Upper lobe of left lung (tissue), 4 donors: ENCODE data around the gene KLF2.

Source experiments
- CTCF ChIP-seq, 6 experiments: fragments of 450-650 bp in 4 of 6; fragments of 200-600 bp in 2 of 6; sonication (generic) in 2 of 6; IDR thresholded peaks; one replicate each; pipeline ENCODE4 v1.5.1; 2016 to 2019; ENCODE audit warnings: antibody characterized with exemption in 6 of 6
- POLR2A ChIP-seq, 4 donors: fragments of 450-650 bp; IDR thresholded peaks; one replicate each; pipeline ENCODE4 v1.5.1; 2016 to 2017; ENCODE audit warnings: antibody characterized with exemption in 4 of 4, mild to moderate bottlenecking in 2 of 4

GRCh38 chr19:16283210-16284061 is 41.2 kb upstream of the KLF2 start:
- TF ChIP-seq POLR2A (IDR thresholded peaks at IDR 0.05) (peak in 3 of 4 donors; percentile 62 to 85 (median 83)), CTCF (IDR thresholded peaks at IDR 0.05) (no peak)
